SK-MEL-5 (cell line): Measurements from ENCODE around the gene OR52E8. TPM values are rescaled to one million over a fixed set of nuclear protein-coding genes. Genes with fewer than 3 reads are reported as not detected.

ENCODE experiments used
- DNase-seq: peaks from one replicate; pipeline ENCODE4 v3.0.0-alpha.2; 2016; ENCODE audit warnings: low read depth, low spot score
- in situ Hi-C: cut with HindIII; loops from 2 replicates; pipeline ENCODE4 v1.10.0; 2016; ENCODE audit warnings: low sequenced_read_pairs, high pct_unique_total_duplicates, low pct_unique_long_range_greater_than_20kb
- polyA plus RNA-seq, 2 experiments: library from polyadenylated mRNA; depleted of rRNA; stranded (reverse); fragments of >200 nt; gene quantifications; 2 replicates each; pipeline ENCODE4 v1.2.3, GENCODE V29; 2015
- total RNA-seq: library from RNA; depleted of rRNA; stranded (reverse); fragments of >200 nt; shearing (Covaris generic); gene quantifications from 2 replicates; pipeline ENCODE4 v1.2.3, GENCODE V29; 2014; rRNA removed

Gene OR52E8
- total RNA-seq: not detected in 2 replicates
- polyA plus RNA-seq (2015; cell fraction: cytosol; rRNA removed): not detected in 2 replicates
- polyA plus RNA-seq (2015; cell fraction: nucleus; rRNA removed): not detected in 2 replicates

- DNase-seq: no peak
Observed at GRCh38 chr11:5857590-5857989, at the start of gene OR52E8. Gene OR52E8, minus strand, starts transcription at chr11:5857690. Its CDS starts 0 bp downstream, at chr11:5857690.

GRCh38 chr11:5899534-5899933 lies 42.0 kb upstream of the OR52E8 start:
- no peak for DNase-seq
- in situ Hi-C loops: no loop called here

More at GRCh38 chr11:5857590-5857989, at the start of gene OR52E8:
- in situ Hi-C loops: no loop called here

- in situ Hi-C loops: no loop called here
- DNase-seq: no peak
Observed at GRCh38 chr11:5892908-5893307, 35.4 kb upstream of the OR52E8 start, which contains the start of gene OR52E5. Gene OR52E5, plus strand, starts transcription at chr11:5893208. Its CDS starts 7,569 bp downstream, at chr11:5900777.

DNA sequence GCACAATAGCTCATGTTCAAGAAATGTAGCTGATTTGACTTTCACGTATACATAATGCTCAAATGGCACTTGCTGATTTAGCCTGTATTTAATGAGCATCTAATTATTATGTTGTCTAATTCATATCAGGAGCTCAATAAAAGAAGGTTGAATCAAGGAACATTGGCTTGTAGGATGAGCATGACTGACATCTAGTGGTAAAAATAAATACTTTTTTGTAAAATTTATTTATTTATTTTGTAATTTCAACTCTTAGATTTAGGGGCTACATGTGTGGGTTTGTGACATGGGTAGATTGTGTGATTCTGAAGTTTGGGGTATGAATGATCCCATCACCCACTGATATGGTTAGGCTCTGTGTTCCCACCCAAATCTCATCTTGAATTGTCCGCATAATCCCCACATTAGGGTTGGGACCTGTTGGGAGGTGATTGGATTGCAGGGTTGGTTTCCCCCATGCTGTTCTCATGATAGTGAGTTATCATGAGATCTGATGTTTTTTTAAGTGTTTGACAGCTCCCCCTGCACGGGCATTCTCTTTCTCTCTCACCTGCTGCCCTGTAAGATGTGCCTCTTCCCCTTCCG lies 33.8 kb upstream of the OR52E8 start:
- in situ Hi-C loops: no loop called here
- DNase-seq: peak; percentile 35

GRCh38 chr11:5887661-5888060 lies 30.2 kb upstream of the OR52E8 start:
- in situ Hi-C loops: no loop called here
- DNase-seq: no peak

DNA sequence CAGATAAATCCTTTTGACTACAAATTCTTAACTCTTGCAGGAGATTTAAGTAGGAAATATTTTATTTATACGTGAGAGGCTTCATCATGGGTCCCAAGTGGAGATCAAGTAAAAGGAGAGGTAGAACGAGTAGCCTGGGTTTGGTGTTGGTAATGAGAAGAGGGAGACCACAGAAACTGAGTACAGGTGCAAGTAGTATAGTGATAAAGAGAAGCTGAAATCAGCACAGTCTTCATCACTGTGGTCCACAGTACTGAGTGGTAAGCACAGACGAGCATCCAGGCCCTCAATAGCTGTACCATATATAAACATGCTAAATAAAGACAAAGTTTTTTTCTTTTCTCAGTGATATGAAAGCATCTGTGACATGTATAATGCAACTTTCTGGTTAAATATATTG lies 29.7 kb upstream of the OR52E8 start:
- in situ Hi-C loops: no loop called here
- no peak for DNase-seq

DNA sequence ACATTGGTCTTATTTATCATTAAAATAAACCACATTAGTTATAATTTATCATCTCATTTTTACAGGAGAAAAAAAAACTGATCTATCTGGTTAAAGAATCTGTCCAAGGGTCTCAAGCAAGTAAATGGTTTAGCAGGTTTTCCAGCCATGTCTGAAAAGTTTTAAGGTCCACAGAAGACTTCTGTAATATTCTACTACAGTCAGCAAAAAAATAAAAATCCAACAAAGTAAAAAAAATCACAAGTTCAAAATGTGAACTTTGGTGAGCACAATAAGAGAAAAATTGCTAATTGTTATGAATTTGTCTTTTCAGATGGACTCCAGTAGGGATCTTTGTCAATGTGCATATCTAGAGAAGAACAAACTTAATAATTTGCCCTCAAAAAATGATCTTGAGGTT lies 24.3 kb upstream of the OR52E8 start:
- no peak for DNase-seq
- in situ Hi-C loops: no loop called here

DNA sequence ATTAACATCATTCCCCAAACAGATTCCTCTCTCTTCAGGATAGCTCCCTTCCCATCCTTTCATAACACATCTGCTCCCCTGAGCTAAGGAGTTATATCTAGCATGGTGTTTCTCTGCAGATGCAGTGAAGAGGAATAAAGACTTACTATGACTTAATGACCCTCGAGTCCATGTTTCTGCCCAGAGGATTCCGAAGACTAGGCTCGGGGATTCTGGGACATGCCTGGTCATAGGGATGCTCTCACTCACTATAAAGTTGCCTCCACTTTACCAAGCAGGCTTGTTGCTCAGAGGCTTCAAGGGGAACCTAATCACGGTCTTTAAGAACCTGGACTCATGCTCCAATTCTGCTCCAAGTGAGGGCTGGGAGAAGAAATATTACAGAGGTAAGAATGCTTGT lies 22.8 kb upstream of the OR52E8 start, which contains the start of gene OR52E4:
OR52E4 (plus strand) TSS at position 301 of the 400 bp plus-strand sequence. CDS start 3,664 bp downstream, outside the sequence.
- no peak for DNase-seq
- in situ Hi-C loops: no loop called here

DNA sequence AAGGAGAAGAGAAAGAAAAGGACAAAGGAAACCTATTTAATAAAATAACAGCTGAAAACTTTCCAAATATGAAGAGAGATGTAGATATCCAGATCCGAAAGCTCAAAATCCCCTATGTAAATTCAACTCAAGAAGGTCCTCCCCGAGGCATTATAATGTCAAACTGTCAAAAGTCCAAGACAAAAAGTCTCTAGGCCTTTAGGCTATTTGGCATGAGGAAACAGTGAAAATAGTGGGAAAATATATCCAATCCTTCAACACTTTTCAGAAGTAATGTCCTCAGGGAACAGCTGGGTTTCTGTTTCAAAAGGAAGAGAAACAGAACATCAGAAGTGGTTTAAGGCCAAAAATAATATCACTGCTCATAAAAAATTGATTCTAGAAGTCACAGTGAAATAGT lies 21.1 kb upstream of the OR52E8 start:
- DNase-seq: no peak
- in situ Hi-C loops: no loop called here

DNA sequence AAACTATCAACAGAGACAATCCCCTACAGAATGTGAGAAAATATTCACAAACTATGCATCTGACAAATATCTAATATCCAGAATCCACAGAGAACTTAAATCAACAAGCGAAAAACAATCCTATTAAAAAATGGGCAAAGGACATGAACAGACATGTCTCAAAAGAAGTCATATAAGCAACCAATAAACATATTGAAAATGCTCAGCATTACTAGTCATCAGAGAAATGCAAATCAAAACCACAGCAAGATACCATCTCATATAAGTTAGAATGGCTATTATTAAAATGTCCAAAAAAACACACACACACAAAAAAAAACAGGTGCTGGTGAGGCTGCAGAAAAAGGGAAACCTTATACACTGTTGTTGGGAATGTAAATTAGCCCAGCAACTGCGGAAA lies 8.3 kb upstream of the OR52E8 start:
- DNase-seq: no peak
- in situ Hi-C loops: no loop called here

- no peak for DNase-seq
- in situ Hi-C loops: no loop called here
Observed at GRCh38 chr11:5851002-5851401, 6.5 kb downstream of the OR52E8 start.

- in situ Hi-C loops: no loop called here
- no peak for DNase-seq
Observed at GRCh38 chr11:5847711-5848110, 9.8 kb downstream of the OR52E8 start.

DNA sequence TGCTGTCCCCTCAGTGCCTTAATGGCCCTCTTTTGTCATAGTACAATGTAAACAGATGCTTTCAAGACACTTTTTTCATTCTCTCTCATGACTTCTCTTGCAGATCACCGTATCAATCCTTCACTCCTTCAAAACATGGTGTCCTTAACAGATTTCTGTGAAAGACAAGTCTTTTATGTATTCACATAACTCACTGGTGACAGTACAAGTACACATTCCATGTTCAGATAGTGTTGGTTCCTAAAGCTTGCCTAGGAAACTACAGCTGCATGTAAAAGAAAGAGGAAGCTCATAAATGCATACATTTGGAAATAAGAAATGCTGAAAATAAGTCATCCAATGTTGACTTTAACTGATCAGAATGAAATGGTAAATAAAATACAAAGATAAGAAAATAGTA lies 10.8 kb downstream of the OR52E8 start:
- in situ Hi-C loops: no loop called here
- no peak for DNase-seq

- in situ Hi-C loops: no loop called here
- DNase-seq: no peak
Observed at GRCh38 chr11:5841797-5842196, 15.7 kb downstream of the OR52E8 start, which contains the start of gene OR52E6. Gene OR52E6, minus strand, starts transcription at chr11:5841897. Its CDS starts 0 bp downstream, at chr11:5841897.

GRCh38 chr11:5837695-5838094 lies 19.8 kb downstream of the OR52E8 start:
- in situ Hi-C loops: no loop called here
- DNase-seq: no peak

GRCh38 chr11:5833446-5833845 lies 24.0 kb downstream of the OR52E8 start:
- DNase-seq: no peak
- in situ Hi-C loops: no loop called here

GRCh38 chr11:5831196-5831829 lies 26.2 kb downstream of the OR52E8 start:
- in situ Hi-C loops: no loop called here
- DNase-seq: no peak

DNA sequence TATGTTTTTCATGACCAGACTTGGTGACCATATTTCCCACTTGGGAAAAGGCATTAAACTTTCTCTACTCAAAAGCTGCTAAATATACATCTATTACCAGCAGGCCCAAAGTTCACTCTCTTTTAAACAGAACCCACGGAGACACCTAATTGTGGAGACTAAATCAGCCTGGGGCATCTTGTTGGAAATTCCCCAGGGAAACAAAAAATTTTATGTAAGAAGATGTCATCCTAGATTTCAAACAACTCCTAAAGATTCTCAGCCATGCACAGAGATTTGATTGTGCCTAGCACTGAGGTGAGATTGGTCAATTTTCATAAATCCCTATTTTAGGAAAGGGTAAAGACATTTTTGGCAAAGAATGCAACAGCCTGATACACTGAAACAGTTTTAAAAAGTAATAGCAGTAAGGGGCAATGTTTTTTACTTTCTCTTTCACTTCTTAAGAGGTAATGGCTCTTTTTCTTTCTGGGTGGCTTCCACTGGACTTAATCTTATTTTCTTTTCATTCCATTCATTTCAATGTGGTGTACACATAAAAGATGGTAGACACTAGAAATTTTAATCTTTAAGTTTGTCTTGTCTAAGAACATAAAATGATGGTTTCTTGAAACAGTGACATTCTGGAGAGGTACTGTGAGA lies 39.1 kb downstream of the OR52E8 start:
- in situ Hi-C loops: no loop called here
- no peak for DNase-seq
